ENCODE measurements around the gene ADAT1.

DNA sequence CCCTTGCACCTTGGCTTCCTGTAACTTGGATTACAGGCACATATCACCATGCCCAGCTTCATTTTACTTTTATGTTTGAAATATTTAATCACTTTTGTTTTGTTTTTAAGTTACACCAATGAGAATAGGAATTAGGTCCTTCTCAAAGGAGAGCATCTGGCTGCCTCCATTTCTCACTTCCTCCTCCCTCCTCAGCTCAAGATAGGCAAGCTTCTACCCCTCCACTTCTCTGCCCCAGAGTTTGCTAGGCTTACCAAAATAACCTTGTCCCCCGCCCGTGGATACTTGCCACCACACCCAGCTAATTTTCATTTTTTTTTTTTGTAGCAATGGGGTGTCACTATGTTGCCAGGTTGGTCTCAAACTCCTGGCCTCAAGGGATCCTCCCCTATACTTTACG is 39.0 kb downstream of the ADAT1 start:
- TF ChIP-seq POLR2A (IDR thresholded peaks at IDR 0.05), result no peak
- TF ChIP-seq, protein P1, sequence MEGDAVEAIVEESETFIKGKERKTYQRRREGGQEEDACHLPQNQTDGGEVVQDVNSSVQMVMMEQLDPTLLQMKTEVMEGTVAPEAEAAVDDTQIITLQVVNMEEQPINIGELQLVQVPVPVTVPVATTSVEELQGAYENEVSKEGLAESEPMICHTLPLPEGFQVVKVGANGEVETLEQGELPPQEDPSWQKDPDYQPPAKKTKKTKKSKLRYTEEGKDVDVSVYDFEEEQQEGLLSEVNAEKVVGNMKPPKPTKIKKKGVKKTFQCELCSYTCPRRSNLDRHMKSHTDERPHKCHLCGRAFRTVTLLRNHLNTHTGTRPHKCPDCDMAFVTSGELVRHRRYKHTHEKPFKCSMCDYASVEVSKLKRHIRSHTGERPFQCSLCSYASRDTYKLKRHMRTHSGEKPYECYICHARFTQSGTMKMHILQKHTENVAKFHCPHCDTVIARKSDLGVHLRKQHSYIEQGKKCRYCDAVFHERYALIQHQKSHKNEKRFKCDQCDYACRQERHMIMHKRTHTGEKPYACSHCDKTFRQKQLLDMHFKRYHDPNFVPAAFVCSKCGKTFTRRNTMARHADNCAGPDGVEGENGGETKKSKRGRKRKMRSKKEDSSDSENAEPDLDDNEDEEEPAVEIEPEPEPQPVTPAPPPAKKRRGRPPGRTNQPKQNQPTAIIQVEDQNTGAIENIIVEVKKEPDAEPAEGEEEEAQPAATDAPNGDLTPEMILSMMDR (IDR thresholded peaks at IDR 0.05 in 4 of 5, conservative IDR thresholded peaks at IDR 0.05 in 1 of 5), result no peak
